ENCODE results near the gene SENP5.

The SENP5 gene

DNA sequence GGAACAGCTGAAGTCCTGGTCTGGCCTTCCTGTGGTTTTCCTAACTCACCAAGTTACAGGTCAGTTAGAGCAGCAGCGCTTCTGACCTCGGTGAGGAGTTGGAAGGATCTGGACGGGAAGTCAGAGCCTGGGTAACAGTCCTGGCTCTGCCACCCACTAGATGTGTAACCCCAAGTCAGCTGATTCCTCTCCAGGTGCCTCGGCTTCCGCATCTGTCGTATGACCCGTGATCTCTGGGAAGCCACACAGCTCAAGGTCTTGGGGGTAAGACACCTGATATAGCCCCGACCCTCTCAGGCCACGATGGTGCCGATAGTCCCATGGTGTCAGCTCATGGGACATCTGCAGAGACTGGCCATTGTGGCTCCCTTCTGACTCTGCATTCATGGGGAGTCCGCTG lies 109.2 kb downstream of the SENP5 start:
- DNase-seq (ENCODE audit: low read depth in 2 of 2): no peak
- TF ChIP-seq, protein P1, sequence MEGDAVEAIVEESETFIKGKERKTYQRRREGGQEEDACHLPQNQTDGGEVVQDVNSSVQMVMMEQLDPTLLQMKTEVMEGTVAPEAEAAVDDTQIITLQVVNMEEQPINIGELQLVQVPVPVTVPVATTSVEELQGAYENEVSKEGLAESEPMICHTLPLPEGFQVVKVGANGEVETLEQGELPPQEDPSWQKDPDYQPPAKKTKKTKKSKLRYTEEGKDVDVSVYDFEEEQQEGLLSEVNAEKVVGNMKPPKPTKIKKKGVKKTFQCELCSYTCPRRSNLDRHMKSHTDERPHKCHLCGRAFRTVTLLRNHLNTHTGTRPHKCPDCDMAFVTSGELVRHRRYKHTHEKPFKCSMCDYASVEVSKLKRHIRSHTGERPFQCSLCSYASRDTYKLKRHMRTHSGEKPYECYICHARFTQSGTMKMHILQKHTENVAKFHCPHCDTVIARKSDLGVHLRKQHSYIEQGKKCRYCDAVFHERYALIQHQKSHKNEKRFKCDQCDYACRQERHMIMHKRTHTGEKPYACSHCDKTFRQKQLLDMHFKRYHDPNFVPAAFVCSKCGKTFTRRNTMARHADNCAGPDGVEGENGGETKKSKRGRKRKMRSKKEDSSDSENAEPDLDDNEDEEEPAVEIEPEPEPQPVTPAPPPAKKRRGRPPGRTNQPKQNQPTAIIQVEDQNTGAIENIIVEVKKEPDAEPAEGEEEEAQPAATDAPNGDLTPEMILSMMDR (IDR thresholded peaks at IDR 0.05; ENCODE audit: low read depth, low read length): no peak
- H3K4me3 ChIP-seq (replicated peaks in 1 of 2; ENCODE audit: low read depth in 2 of 2, low read length in 2 of 2): no peak overlapping the region

- TF ChIP-seq, protein P1 (IDR thresholded peaks at IDR 0.05; ENCODE audit: low read depth, low read length): no peak
- no peak overlapping the region for H3K4me3 ChIP-seq (replicated peaks in 1 of 2; ENCODE audit: low read depth in 2 of 2, low read length in 2 of 2)
- peak; percentile 77 to 92 for DNase-seq (ENCODE audit: low read depth in 2 of 2)
These were observed 111.8 kb downstream of the SENP5 start for GRCh38 chr3:196979545-196979944.

- TF ChIP-seq, protein P1 (IDR thresholded peaks at IDR 0.05; ENCODE audit: low read depth, low read length): no peak
- H3K4me3 ChIP-seq (replicated peaks in 1 of 2; ENCODE audit: low read depth in 2 of 2, low read length in 2 of 2): no peak overlapping the region
- no peak for DNase-seq (ENCODE audit: low read depth in 2 of 2)
These were observed 113.9 kb downstream of the SENP5 start for GRCh38 chr3:196981657-196982056.

GRCh38 chr3:196983186-196983585 lies 115.5 kb downstream of the SENP5 start:
- TF ChIP-seq, protein P1 (IDR thresholded peaks at IDR 0.05; ENCODE audit: low read depth, low read length): no peak
- no peak overlapping the region for H3K4me3 ChIP-seq (replicated peaks in 1 of 2; ENCODE audit: low read depth in 2 of 2, low read length in 2 of 2)
- no peak for DNase-seq (ENCODE audit: low read depth in 2 of 2)
